H1 (cell line): ENCODE measurements around the gene LOC101059915.

Source experiments
- CTCF ChIA-PET: fragments of 300-600 bp; sonication (Branson Sonifier 250); formaldehyde crosslinking; loops from one replicate; lab custom pipeline; 2021; ENCODE audit not compliant: partially characterized antibody; lab: Charles Lee
- POLR2A ChIA-PET: fragments of 300-600 bp; sonication (Branson Sonifier 250); formaldehyde crosslinking; loops from one replicate; lab custom pipeline; 2021; ENCODE audit warnings: inconsistent platforms; ENCODE audit not compliant: partially characterized antibody; lab: Charles Lee
- DNase-seq, 2 experiments: peaks; one replicate each; pipeline versions ENCODE4 v3.0.0 to v3.0.0-alpha.2; 2010 to 2022; ENCODE audit warnings: low spot score in 2 of 2, low read depth in 1 of 2, mixed read lengths in 1 of 2
- FAIRE-seq: peaks from 2 replicates; lab custom pipeline; 2011; peaks lifted over from hg19 to GRCh38; lab: Jason Lieb, UNC
- H2AFZ ChIP-seq: 2 replicates; pipeline ENCODE4 v1.8.1; 2012; ENCODE audit warnings: low read length, inconsistent platforms
- H2AK5ac ChIP-seq: 2 replicates; pipeline ENCODE4 v1.6.1; 2013; ENCODE audit warnings: low read depth, low read length
- H2BK120ac ChIP-seq: replicated peaks from 2 replicates; pipeline ENCODE3; 2013; ENCODE audit warnings: low read depth, low read length, inconsistent platforms
- H2BK12ac ChIP-seq: 2 replicates; pipeline ENCODE4 v1.6.1; 2013; ENCODE audit warnings: low read depth, low read length
- H2BK15ac ChIP-seq: 2 replicates; pipeline ENCODE4 v1.6.1; 2013; ENCODE audit warnings: low read length
- H2BK20ac ChIP-seq: 2 replicates; pipeline ENCODE4 v1.6.1; 2013; ENCODE audit warnings: low read length
- H2BK5ac ChIP-seq: 2 replicates; pipeline ENCODE4 v1.6.1; 2013; ENCODE audit warnings: low read depth, low read length
- H3K14ac ChIP-seq: 2 replicates; pipeline ENCODE4 v1.6.1; 2013; ENCODE audit warnings: inconsistent platforms; ENCODE audit not compliant: insufficient read length
- H3K18ac ChIP-seq: 2 replicates; pipeline ENCODE4 v1.6.1; 2013; ENCODE audit warnings: low read length; ENCODE audit errors: extremely low read depth
- H3K23ac ChIP-seq: 2 replicates; pipeline ENCODE4 v1.6.1; 2013; ENCODE audit warnings: inconsistent platforms; ENCODE audit not compliant: insufficient read length
- H3K23me2 ChIP-seq: 2 replicates; pipeline ENCODE4 v1.6.1; 2013; ENCODE audit warnings: low read depth, low read length
- H3K27ac ChIP-seq: 2 replicates; pipeline ENCODE4 v1.6.1; 2011; ENCODE audit warnings: low read depth, low read length, inconsistent platforms
- H3K27me3 ChIP-seq, 4 experiments: replicated peaks in 1 of 4; 1 replicate in 1 of 4; 2 replicates in 3 of 4; pipeline versions ENCODE4 v1.6.1 to v1.8.1; 2011 to 2013; ENCODE audit warnings: low read length in 3 of 4, mild to moderate bottlenecking in 3 of 4, inconsistent platforms in 2 of 4, mixed read lengths in 2 of 4, moderate library complexity in 1 of 4; ENCODE audit not compliant: control insufficient read depth in 3 of 4, insufficient read depth in 3 of 4; ENCODE audit errors: extremely low read depth in 1 of 4
- H3K36me3 ChIP-seq, 4 experiments: 2 replicates each; pipeline versions ENCODE4 v1.6.1 to v1.8.1; 2011 to 2013; ENCODE audit warnings: mild to moderate bottlenecking in 4 of 4, low read length in 3 of 4, moderate library complexity in 2 of 4, control low read depth in 1 of 4, inconsistent platforms in 1 of 4; ENCODE audit not compliant: insufficient read depth in 4 of 4, control insufficient read depth in 2 of 4
- H3K4ac ChIP-seq: replicated peaks from 2 replicates; pipeline ENCODE3; 2013; ENCODE audit warnings: low read length, low read depth, mixed read lengths, inconsistent platforms; ENCODE audit not compliant: insufficient read length
- H3K4me1 ChIP-seq, 4 experiments: replicated peaks in 1 of 4; 1 replicate in 1 of 4; 2 replicates in 3 of 4; pipeline versions ENCODE4 v1.6.1 to v1.8.1; 2011 to 2013; ENCODE audit warnings: low read length in 3 of 4, inconsistent platforms in 2 of 4, mixed read lengths in 1 of 4; ENCODE audit not compliant: insufficient read depth in 4 of 4, control insufficient read depth in 3 of 4
- H3K4me2 ChIP-seq, 2 experiments: 2 replicates each; pipeline versions ENCODE4 v1.6.1 to v1.8.1; 2011 to 2013; ENCODE audit warnings: low read depth in 2 of 2, low read length in 2 of 2, control low read depth in 1 of 2, inconsistent platforms in 1 of 2, mild to moderate bottlenecking in 1 of 2; ENCODE audit not compliant: insufficient read depth in 1 of 2
- H3K4me3 ChIP-seq, 4 experiments: fragments of 200-600, 300-600 bp in 1 of 4; sonication (generic), shearing (Covaris generic), sonication (Bioruptor Twin) in 1 of 4; 2 replicates each; pipeline versions ENCODE4 v1.5.1 to v1.8.1; 2011 to 2016; ENCODE audit warnings: low read length in 4 of 4, low read depth in 3 of 4, control low read depth in 2 of 4, inconsistent platforms in 2 of 4, mild to moderate bottlenecking in 2 of 4, mixed read lengths in 1 of 4, moderate library complexity in 1 of 4; ENCODE audit not compliant: insufficient read depth in 2 of 4; ENCODE audit errors: extremely low read depth in 1 of 4
- H3K56ac ChIP-seq: replicated peaks from 2 replicates; pipeline ENCODE3; 2013; ENCODE audit warnings: low read depth, mild to moderate bottlenecking, mixed read lengths, low read length, inconsistent platforms; ENCODE audit not compliant: insufficient read length
- H3K79me1 ChIP-seq: 2 replicates; pipeline ENCODE4 v1.6.1; 2013; ENCODE audit warnings: low read depth, low read length, control low read depth
- H3K79me2 ChIP-seq, 2 experiments: 2 replicates each; pipeline versions ENCODE4 v1.6.1 to v1.8.1; 2012 to 2013; ENCODE audit warnings: low read length in 2 of 2, mild to moderate bottlenecking in 2 of 2, inconsistent platforms in 1 of 2; ENCODE audit not compliant: insufficient read depth in 2 of 2, control insufficient read depth in 1 of 2
- H3K9ac ChIP-seq, 4 experiments: replicated peaks in 1 of 4; 1 replicate in 1 of 4; 2 replicates in 3 of 4; pipeline versions ENCODE4 v1.6.1 to v1.8.1; 2011 to 2013; ENCODE audit warnings: low read depth in 3 of 4, low read length in 3 of 4, control low read depth in 2 of 4, mild to moderate bottlenecking in 2 of 4, moderate library complexity in 2 of 4, inconsistent platforms in 1 of 4; ENCODE audit errors: extremely low read depth in 1 of 4
- H3K9me3 ChIP-seq, 2 experiments: 2 replicates each; pipeline versions ENCODE4 v1.6.1 to v1.8.1; 2012 to 2013; ENCODE audit warnings: mild to moderate bottlenecking in 2 of 2, moderate library complexity in 2 of 2, control low read depth in 1 of 2, inconsistent platforms in 1 of 2, low read depth in 1 of 2, low read length in 1 of 2, mixed read lengths in 1 of 2; ENCODE audit not compliant: insufficient read depth in 2 of 2
- H4K20me1 ChIP-seq, 2 experiments: replicated peaks in 1 of 2; 2 replicates each; pipeline versions ENCODE3 to v1.8.1; 2011 to 2013; ENCODE audit warnings: inconsistent platforms in 2 of 2, low read length in 2 of 2, mild to moderate bottlenecking in 1 of 2; ENCODE audit not compliant: insufficient read depth in 2 of 2, control insufficient read depth in 1 of 2
- H4K5ac ChIP-seq: 2 replicates; pipeline ENCODE4 v1.6.1; 2013; ENCODE audit warnings: low read length, low read depth, mixed read lengths, inconsistent platforms; ENCODE audit not compliant: insufficient read length
- H4K8ac ChIP-seq: 2 replicates; pipeline ENCODE4 v1.8.0; 2013; ENCODE audit warnings: mild to moderate bottlenecking, moderate library complexity, low read length, inconsistent platforms; ENCODE audit not compliant: insufficient read depth; ENCODE audit errors: extremely low read depth
- H4K91ac ChIP-seq: replicated peaks from 2 replicates; pipeline ENCODE3; 2013; ENCODE audit warnings: low read length, mixed read lengths, inconsistent platforms; ENCODE audit not compliant: insufficient read length
- CHD1 ChIP-seq: IDR thresholded peaks from 2 replicates; pipeline ENCODE4 v1.6.1; 2012; ENCODE audit warnings: low read depth, low read length, improper control_type of control experiment
- FOSL1 ChIP-seq: IDR thresholded peaks from 2 replicates; pipeline ENCODE4 v1.6.1; 2011; ENCODE audit warnings: mild to moderate bottlenecking, low read depth, low read length, moderate library complexity; ENCODE audit not compliant: insufficient read depth
- GABPA ChIP-seq: IDR thresholded peaks from 2 replicates; pipeline ENCODE4 v1.6.1; 2011; ENCODE audit warnings: mild to moderate bottlenecking, low read length, moderate library complexity, borderline replicate concordance; ENCODE audit not compliant: insufficient read depth
- GTF2F1 ChIP-seq: IDR thresholded peaks from 2 replicates; pipeline ENCODE4 v1.6.1; 2012; ENCODE audit warnings: low read depth, low read length, improper control_type of control experiment, borderline replicate concordance
- HDAC6 ChIP-seq: IDR thresholded peaks from one replicate; pipeline ENCODE4 v1.7.1; 2012; ENCODE audit warnings: low read depth, mild to moderate bottlenecking, inconsistent platforms, low read length, moderate library complexity
- PHF8 ChIP-seq: fragments of 200-600 bp; sonication (generic); conservative IDR thresholded peaks from 2 replicates; pipeline ENCODE4 v1.7.1; 2012; ENCODE audit warnings: low read depth, mild to moderate bottlenecking, inconsistent platforms, low read length, moderate library complexity
- POLR2A ChIP-seq, 2 experiments: IDR thresholded peaks; 1 replicate in 1 of 2; 2 replicates in 1 of 2; pipeline ENCODE4 v1.6.1; 2011; ENCODE audit warnings: low read depth in 2 of 2, low read length in 2 of 2, mild to moderate bottlenecking in 2 of 2; ENCODE audit errors: control extremely low read depth in 1 of 2
- POLR2AphosphoS5 ChIP-seq: IDR thresholded peaks from 2 replicates; pipeline ENCODE4 v1.6.1; 2011; ENCODE audit warnings: low read depth, low read length
- SIX5 ChIP-seq: IDR thresholded peaks from 2 replicates; pipeline ENCODE4 v1.6.1; 2011; ENCODE audit warnings: mild to moderate bottlenecking, low read depth, low read length
- TAF7 ChIP-seq: optimal IDR thresholded peaks from 2 replicates; pipeline ENCODE3; 2011; ENCODE audit warnings: low read depth, mild to moderate bottlenecking, inconsistent platforms, low read length, moderate library complexity, borderline replicate concordance
- WGBS, 2 experiments: shearing (Covaris generic) in 1 of 2; methylation state at CpG; one replicate each; pipeline versions ENCODE4 v1.1.6 to v1.1.7; 2013 to 2015; ENCODE audit warnings: low lambda C conversion rate in 2 of 2, mixed read lengths in 2 of 2, inconsistent platforms in 1 of 2, low coverage in 1 of 2, missing lambda C conversion rate in 1 of 2; ENCODE audit not compliant: insufficient replicate concordance in 2 of 2, insufficient coverage in 1 of 2, insufficient read length in 1 of 2; ENCODE audit errors: extremely low coverage in 1 of 2, missing lambda C conversion rate in 1 of 2; 5-methylcytosine and 5-hydroxymethylcytosine counted together

LOC101059915 gene

GRCh38 chrX:71617742-71618141 is 49.6 kb upstream of the LOC101059915 start:
- H3K27me3 ChIP-seq, result no peaks in the 10 kb centered on the region

More at GRCh38 chrX:71617742-71618141, 49.6 kb upstream of the LOC101059915 start:
- H3K27ac ChIP-seq, result no peak overlapping the region
- H3K14ac ChIP-seq, result no peak overlapping the region
- no peak overlapping the region for H3K56ac ChIP-seq
- TF ChIP-seq TAF7 (no peak), HDAC6 (no peak), CHD1 (no peak), PHF8 (no peak), GTF2F1 (no peak), POLR2A (IDR thresholded peaks at IDR 0.05; ENCODE audit: control extremely low read depth in 1 of 2, low read depth in 2 of 2, low read length in 2 of 2) (no peak), POLR2AphosphoS5 (no peak), FOSL1 (no peak), SIX5 (no peak), GABPA (no peak)
- H3K9ac ChIP-seq, result no peak overlapping the region
- no peak overlapping the region for H3K4me3 ChIP-seq
- CTCF ChIA-PET, result no interaction called here
- H4K5ac ChIP-seq, result no peak overlapping the region
- DNase-seq (no peak), FAIRE-seq (no peak)
- H2BK20ac ChIP-seq, result no peak overlapping the region
- no peak overlapping the region; the same call in 1 of the 2 replicates for H4K8ac ChIP-seq
- no peak overlapping the region for H2BK120ac ChIP-seq
- H3K23ac ChIP-seq, result no peak overlapping the region
- no peaks in the 10 kb centered on the region for H3K79me1 ChIP-seq
- H2AK5ac ChIP-seq, result no peak overlapping the region
- no peak overlapping the region for H3K4ac ChIP-seq
- H2BK12ac ChIP-seq, result no peak overlapping the region
- POLR2A ChIA-PET, result no interaction called here
- H3K9me3 ChIP-seq, result no peaks in the 10 kb centered on the region
- no peaks in the 10 kb centered on the region for H3K79me2 ChIP-seq
- no CpG with 5 or more reads among the region's 8 CpGs for WGBS, 2 experiments
- no peaks in the 10 kb centered on the region for H3K23me2 ChIP-seq
- H3K4me1 ChIP-seq, result peaks cover 0 to 3% (median 0%) of the 10 kb centered on the region in 4 experiments; a peak in 1 of 7 replicates
- H3K18ac ChIP-seq, result no peak overlapping the region
- no peak overlapping the region for H3K4me2 ChIP-seq
- H2BK15ac ChIP-seq, result no peak overlapping the region
- H4K91ac ChIP-seq, result no peak overlapping the region
- H2AFZ ChIP-seq, result no peak overlapping the region
- no peaks in the 10 kb centered on the region for H4K20me1 ChIP-seq
- H3K36me3 ChIP-seq, result no peaks in the 10 kb centered on the region
- no peak overlapping the region for H2BK5ac ChIP-seq
